Right lung (tissue), 10 donors: ENCODE measurements around the gene LMO1. TPM values are rescaled to one million over a fixed set of nuclear protein-coding genes. Genes with fewer than 3 reads are reported as not detected.

Experiments used
- DNase-seq, 2 donors: peaks; one replicate each; pipeline ENCODE4 v3.0.0-alpha.2; 2013
- long read RNA-seq, 8 donors: transcript quantifications; one replicate each; lab custom pipeline, GENCODE V29; 2026
- polyA plus RNA-seq, 5 donors: library from polyadenylated mRNA; unstranded; fragments of 120-200 nt; gene quantifications; one replicate each; pipeline versions ENCODE4 v1.2.1 to v1.2.3, GENCODE V29; 2013; ENCODE audit warnings: inconsistent platforms in 1 of 5, low replicate concordance in 1 of 5; ENCODE audit not compliant: insufficient read length in 5 of 5, insufficient read depth in 1 of 5

LMO1 gene
- polyA plus RNA-seq, result under 1 TPM in 3 of 5 donors, not detected in 2; 0.23 to 0.27 (median 0.23) TPM
- long read RNA-seq, donor 1, result 0 reads
- long read RNA-seq, donor 2, result 0 reads
- long read RNA-seq, donor 3, result 0 reads
- long read RNA-seq, donor 4, partial matches to known transcripts, result 0 of 1 reads
- long read RNA-seq, donor 4, other reads (novel, unspliced or antisense), result 0 of 1 reads
- long read RNA-seq, donor 5, result 0 reads
- long read RNA-seq, donor 6, result 0 reads
- long read RNA-seq, donor 7, result 0 reads
- long read RNA-seq, donor 8, result 0 reads

DNA sequence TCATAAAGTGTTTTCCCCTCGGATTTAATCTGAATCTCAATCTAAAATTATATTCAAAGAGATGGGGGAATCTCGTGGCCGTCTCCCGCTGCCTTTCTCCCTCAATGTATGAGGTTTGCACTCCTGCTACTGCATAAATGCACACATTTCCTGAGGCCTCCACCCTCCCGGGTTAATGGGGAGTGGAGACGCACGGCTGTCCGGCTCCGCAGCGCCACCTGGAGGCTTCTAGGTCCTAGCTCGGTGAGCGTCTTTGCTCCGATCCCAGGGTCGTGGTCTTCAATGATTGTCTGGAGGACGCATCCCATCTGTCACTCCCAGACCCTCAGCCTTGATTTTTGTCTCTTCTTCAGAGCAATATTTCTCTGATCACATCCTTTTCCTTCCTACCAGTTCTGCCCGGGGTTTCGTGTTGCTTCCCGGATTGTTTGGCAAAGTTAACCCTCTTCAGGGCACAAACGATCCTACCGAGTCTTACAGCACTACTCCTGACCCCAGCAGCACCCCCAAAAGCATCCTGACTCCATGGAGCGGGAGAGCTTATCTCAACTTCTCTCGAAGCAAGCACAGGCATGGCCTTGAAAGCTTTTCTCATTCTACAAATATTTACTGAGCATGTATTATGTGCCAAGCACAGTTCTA lies at the start of gene LMO1:
TSS of gene LMO1 (minus strand) at position 110 of the 642 bp plus-strand sequence. CDS start 516 bp downstream, outside the sequence.
- peak; percentile 57 to 72 for DNase-seq

- DNase-seq, result no peak
Observed at GRCh38 chr11:8312986-8313385, 49.3 kb upstream of the LMO1 start.

DNA sequence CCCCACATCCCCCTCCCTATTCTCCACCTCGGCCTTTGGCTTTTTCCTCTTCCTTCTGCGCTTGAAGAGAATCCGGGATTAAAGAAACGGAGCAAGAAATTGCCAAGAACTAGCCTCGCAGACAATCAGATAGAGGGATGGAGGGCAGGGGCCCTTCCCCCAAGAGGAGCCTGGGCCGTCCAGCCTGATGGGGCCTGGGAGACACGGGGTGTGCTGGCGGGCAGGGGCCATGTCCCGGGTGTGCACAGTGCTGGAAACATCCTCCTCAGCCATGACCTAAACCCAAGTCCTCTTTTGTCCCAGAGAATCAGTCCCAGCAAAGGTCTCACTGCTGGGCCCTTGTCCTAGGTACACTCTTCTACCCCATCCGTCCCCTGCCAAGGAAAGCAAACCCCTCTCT lies 47.7 kb upstream of the LMO1 start:
- DNase-seq, result no peak

DNA sequence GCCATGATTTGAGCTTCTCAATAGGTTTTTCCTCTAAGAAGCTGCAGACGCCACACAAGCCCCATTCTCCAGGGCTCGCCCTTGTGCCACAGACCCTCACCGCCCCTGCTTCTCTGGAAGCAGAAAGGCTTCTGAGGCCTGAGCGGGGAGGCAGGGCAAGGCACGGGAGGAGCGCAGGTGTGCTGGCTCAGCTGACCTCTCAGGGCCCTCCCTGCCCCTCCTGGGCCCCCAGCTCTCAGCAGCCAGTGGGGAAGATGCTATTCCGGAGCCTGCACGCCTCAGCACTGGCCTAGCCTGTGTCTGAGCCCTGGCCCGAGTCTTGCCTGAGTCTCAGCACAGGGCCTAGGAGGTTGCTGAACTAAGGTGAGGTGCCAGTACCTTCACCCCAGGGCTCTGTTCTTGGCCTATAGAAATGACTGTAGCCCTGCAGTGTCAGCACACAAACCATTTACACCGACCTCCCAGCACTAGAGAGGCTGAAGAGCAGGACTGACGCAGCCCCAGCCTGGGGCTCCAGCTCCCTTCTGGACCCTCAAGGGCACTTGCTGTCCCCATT lies 47.1 kb upstream of the LMO1 start:
- no peak for DNase-seq

GRCh38 chr11:8309862-8310261 lies 46.2 kb upstream of the LMO1 start:
- no peak for DNase-seq

- no peak for DNase-seq
Observed at GRCh38 chr11:8309311-8309710, 45.6 kb upstream of the LMO1 start.

DNA sequence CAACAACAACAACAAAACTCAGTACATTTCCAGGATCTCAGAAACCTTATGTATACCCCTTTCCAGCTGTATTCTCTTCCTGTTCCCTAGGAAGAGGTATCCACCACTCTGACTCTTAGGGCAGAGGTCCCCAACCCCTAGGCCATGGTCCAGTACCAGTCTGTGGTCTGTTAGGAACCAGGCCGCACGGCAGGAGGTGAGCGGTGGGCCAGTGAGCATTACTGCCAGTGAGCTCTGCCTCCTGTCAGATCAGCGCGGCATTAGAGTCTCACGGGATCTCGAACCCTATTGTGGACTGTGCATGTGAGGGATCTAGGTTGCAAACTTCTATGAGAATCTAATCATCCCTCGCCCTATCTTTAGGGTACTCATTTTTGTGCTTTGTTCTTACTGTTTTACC lies 43.9 kb upstream of the LMO1 start:
- no peak for DNase-seq

- no peak for DNase-seq
Observed at GRCh38 chr11:8301622-8302021, 37.9 kb upstream of the LMO1 start.

DNA sequence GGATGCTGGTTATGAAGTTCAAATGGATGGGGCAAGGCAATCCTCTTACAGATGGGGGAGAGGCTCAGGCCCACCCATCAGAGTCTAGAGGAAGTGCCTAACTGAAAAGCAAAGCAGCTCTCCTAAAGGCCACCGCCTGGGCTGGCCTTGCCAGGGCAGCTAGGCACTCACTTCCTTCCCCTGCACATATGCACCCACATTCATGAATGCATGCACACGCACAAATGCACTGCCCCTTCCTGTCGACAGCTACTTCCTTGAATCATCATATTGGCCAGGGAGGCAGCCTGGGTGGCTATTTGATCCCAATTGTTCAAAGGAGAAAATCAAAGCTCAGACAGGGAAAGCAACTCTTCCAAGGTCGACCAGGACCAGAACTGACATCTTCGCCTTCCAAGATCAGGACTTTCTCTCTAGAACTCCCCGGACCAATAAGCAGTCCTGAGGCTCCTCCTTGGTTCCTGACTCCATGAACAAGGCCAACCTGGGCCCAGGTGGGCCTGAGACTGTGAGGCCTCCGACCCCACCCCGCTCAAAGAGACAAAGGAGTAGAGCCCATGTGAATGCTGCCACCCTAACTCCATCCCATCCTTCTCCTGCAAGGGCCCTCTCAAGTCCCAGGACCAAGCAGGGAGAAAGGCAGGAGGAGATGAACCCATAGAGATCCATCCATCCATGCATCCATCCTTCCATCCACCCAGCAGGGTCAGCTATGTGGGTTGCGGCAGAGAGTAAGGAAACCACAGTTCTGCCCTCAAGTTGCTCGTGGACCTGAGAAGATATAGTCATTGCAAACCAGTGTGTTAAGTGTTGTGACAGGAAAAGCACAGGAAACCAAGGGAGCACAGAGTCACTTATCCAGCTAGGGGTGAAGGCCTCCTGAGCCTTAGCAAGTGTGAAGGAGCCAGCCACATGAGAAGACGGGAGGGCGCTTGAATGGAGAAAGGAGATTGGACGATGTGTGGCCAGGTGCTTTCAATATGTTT lies 35.4 kb upstream of the LMO1 start:
- DNase-seq, result no peak

DNA sequence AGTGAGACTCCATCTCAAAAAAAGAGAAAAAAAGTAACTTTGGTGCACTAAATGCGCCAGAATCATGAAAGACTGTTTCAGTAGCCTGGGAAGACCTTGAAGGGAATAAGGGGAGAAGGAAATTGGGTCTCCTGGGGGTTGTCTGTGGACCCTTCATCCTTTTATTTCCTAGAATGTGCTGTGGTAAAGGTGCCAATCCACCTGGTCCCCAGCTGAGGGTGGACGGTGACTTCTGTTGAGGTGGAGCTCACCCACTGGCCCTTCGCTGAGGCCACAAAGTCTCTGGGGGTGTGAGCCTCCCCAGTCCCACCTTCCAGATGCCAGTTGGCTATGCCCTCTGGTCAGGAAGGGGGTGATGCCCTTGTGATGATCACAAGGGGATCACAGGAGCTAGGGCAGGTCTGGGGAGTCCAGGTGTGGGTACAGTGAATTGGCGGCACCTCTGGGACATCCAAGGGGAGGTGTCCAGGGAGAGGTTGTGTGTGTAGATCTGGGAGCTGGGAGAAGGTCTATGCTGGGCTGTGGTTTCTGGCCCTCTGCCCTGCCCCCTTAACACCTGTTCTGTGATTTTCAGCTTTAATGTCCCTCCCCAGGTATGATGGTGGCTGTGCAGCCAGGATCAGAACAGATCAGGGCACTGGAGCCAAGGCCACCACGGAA lies 34.2 kb upstream of the LMO1 start:
- DNase-seq, result no peak

DNA sequence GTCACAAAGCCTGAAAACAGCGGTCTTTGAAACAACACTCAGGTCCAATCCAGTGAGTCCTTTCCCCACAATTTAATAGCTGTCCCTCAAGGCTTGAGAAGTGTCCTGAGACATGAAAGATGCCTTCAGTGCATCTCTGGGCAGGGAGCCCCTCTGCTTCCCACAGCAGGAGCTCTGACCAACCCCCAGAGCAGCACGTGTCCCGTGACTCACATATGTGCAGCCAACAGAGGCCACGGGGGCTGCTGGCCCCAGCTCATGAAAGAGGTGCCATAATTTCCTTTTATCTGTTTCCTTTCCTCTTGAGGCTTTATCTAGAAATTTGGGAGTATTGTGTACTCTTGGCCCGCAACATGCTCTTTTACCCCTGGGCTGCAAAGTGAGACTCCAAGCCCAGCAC lies 33.2 kb upstream of the LMO1 start:
- no peak for DNase-seq

DNA sequence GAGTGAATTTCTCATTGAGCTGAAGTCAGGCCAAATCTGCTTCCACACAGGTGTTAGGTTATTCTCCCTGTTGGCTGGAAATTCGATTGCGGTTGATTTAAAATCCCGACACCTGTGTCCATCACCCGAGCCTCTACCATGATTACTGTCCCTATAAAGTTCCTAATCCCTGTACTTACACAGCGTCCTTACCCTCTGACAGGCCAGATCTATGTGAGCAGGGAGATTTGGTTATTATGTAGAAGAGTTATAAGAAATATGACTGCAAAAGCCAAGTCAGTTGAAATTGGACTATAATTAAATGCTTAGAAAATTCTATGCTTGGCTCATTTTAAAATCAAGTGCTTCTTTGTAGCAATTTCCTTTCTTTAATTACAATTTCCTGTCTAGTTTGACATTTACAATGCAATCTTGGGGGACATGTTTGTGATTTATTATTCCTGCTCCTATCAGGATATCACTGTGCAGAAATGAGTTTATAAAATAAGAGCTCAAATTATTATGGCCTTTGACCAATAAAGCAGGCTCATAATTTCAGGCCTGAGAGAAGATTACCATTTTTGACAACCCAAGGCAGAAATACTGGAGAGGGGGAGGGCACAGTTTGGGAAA lies 32.5 kb upstream of the LMO1 start:
- no peak for DNase-seq

- no peak for DNase-seq
Observed at GRCh38 chr11:8294251-8294935, 30.7 kb upstream of the LMO1 start.

DNA sequence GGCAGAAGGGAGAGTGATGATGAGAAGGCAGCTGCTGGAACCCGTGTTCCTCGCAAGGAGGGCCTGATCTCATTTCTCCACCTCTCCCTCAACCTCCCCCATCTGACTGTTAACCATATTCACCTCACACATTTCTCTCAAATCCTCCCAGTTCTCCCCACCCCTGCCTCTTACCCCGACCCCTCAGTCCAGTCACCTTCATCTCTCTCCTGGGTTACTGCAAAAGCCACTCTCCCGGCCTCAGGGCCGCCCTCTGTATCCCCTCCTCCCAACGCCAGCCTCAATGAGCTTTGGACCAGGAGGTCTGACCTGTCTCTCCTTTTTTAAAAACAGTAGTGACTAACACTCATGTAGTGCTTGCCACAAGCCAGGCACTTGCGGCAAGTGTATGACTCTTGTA lies 29.5 kb upstream of the LMO1 start:
- no peak for DNase-seq

DNA sequence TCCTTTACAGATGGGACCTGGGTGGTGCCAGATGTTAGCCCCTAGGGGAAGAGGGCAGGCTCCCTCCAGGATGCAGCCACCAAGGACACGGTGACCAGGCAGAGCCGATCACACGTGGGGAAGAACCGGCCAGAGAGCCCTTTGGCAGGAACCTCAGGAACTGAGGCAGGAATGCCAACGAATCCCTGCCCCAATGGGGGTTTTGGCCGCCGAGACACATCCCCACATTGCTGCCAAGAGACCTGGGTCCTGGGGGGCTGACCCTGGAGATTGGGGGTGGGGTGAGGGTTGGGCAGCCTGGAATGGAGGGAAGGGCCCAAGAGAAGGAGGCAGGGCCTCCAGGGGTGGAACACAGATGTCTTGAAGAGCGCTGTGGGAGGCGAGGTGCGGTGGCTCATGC lies 28.7 kb upstream of the LMO1 start:
- no peak for DNase-seq

DNA sequence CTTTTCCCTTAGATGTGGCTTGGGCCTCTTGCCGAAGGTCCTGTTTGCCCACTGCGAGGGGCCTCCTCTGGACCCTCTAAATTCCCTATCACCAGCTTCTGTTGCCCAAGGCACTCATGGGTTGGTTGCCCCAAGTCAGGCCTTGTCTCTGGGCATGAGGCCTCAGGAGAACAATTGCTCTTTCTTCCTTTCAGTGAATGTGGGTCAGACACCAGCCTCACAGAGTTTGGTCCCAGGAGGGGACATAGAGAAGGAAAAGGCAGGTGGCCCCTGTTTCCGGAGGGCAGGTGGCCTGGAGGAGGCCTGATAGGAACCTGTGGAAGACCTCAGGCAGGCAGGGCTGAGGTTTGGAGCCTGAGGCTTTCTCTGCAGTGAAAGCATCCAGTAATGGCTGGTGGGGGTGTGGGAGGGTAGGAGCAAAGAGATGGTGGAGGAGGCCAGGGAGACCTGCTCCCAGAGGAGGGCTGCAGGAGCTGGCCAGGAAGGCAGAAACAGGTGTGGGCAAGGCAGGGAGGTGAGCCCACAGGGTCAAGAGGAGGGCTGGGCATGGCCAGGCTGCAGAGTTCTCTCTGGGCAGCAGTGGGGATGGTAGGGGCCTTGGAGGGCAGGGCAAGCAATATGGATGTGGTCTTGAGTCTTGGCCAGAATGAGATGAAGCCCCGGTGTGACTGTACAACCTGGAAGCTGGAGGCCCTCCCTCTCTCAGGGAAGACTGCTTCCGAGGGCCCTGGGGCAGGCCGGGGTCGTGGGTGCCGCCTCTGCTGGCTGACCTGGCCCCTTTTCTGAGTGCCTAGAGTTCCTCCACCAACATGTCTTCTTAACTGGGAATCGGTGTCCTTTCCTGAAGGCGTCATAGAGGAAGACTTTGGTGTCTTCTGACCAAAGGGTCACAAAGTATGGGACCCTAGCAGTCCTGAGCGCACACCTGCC lies 28.0 kb upstream of the LMO1 start:
- DNase-seq, result no peak

DNA sequence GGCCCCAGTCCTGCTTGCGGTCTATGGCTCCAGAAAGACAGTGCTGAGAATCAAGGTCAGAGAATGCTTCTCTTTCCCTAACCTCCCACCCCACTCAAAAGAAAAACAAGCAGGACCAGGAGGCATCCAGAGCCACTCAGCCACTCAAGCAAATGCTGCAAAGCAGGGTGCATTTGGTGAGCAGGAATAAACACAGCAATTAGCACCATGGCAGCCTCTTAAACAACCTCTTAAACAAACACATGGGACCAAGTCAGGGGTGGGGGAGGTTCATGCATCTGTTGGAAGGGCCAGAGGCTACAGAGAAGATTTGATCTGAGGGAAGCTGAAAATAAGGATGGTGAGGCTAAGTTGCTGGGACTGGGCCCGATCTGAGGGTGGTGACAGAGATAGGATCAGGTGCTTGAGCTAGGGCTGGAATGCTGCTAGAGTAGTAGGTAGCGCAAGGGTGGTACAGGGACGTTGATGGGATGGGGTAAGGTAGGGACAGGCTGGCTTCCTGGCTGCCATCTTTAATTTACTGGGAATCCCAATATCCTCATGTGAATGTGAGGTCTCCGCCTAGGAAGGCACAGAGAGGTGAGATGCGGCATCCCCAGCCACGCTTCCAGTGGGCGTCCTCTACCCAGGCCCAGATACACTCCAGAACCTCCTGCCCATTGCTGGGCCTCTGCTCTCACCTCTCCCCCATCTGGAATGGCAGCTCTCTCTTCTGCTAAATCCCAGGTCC lies 26.6 kb upstream of the LMO1 start:
- no peak for DNase-seq

DNA sequence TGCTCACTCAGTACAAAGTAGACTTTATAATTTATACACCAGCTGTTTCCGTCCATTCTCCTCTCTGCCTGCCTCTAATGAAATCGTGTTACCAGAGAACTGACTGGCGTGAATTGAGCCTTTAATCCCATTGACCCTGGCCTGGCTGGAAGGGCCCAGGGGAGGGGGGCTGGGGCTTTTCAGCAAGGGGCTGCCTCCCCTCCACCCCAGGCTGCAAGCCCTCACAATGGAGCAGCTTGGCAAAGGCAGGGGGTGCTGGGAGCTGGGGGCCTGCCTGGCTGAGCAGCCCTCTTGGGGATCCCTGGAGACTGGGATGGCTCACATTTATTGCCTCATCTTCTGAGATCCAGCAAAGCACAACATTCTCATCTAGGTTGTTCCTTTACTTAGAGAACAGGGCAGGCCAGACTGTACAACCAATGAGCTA lies 25.8 kb upstream of the LMO1 start:
- DNase-seq, result no peak
